ENCODE results near the gene NAP1L4. TPM values are rescaled to one million over a fixed set of nuclear protein-coding genes. Genes with fewer than 3 reads are reported as not detected.

The NAP1L4 gene
- total and polyA plus RNA-seq, 3 experiments from 2014 or later = 163 to 280 (median 273) TPM

- Histone ChIP-seq H3K36me3 (ENCODE audit: insufficient read depth, low read length) (peaks cover 92% of the 10 kb centered on the region), H3K4me3 (ENCODE audit: low read length) (no peak overlapping the region), H3K4me1 (ENCODE audit: insufficient read depth, low read length) (no peaks in the 10 kb centered on the region), H3K9me3 (ENCODE audit: low read length) (no peaks in the 10 kb centered on the region), H3K27ac (ENCODE audit: low read depth, low read length) (no peak overlapping the region), H3K27me3 (ENCODE audit: insufficient read depth, low read length, poor library complexity, severe bottlenecking) (no peaks in the 10 kb centered on the region)
- CTCF ChIA-PET = interaction anchor here (1.5 to 1.6 kb wide), 3 partner anchors 14 to 435 kb away, joined by 3 to 4 read pairs (median 3); no protein-coding TSS in a partner anchor
- no peaks in the 10 kb centered on the region for H3K27me3 Mint-ChIP-seq
- no peak overlapping the region for H3K27ac Mint-ChIP-seq
- DNase-seq = no peak
- H3K4me3 Mint-ChIP-seq = no peak overlapping the region
- H3K4me1 Mint-ChIP-seq = peaks cover 16 to 45% (median 22%) of the 10 kb centered on the region in 3 donors
- POLR2A ChIA-PET = no interaction called here
- no peaks in the 10 kb centered on the region for H3K9me3 Mint-ChIP-seq
- peaks cover 23 to 98% (median 44%) of the 10 kb centered on the region in 3 donors for H3K36me3 Mint-ChIP-seq
Measured at GRCh38 chr11:2968341-2968900, 23.7 kb downstream of the NAP1L4 start.

GRCh38 chr11:2964782-2965181, 27.3 kb downstream of the NAP1L4 start:
- Mint-ChIP-seq H3K36me3 (peaks cover 20 to 96% (median 46%) of the 10 kb centered on the region in 3 donors), H3K9me3 (no peaks in the 10 kb centered on the region), H3K27me3 (no peaks in the 10 kb centered on the region), H3K4me1 (peaks cover 20 to 49% (median 47%) of the 10 kb centered on the region in 3 donors), H3K27ac (peak overlapping the region in 2 of 8 donors; percentile 27 to 54), H3K4me3 (no peak overlapping the region)
- Histone ChIP-seq H3K4me3 (ENCODE audit: low read length) (no peak overlapping the region), H3K27me3 (ENCODE audit: insufficient read depth, low read length, poor library complexity, severe bottlenecking) (no peaks in the 10 kb centered on the region), H3K9me3 (ENCODE audit: low read length) (no peaks in the 10 kb centered on the region), H3K4me1 (ENCODE audit: insufficient read depth, low read length) (no peaks in the 10 kb centered on the region), H3K27ac (ENCODE audit: low read depth, low read length) (no peak overlapping the region), H3K36me3 (ENCODE audit: insufficient read depth, low read length) (peaks cover 80% of the 10 kb centered on the region)
- CTCF ChIA-PET = no interaction called here
- DNase-seq = no peak
- POLR2A ChIA-PET = no interaction called here

DNA sequence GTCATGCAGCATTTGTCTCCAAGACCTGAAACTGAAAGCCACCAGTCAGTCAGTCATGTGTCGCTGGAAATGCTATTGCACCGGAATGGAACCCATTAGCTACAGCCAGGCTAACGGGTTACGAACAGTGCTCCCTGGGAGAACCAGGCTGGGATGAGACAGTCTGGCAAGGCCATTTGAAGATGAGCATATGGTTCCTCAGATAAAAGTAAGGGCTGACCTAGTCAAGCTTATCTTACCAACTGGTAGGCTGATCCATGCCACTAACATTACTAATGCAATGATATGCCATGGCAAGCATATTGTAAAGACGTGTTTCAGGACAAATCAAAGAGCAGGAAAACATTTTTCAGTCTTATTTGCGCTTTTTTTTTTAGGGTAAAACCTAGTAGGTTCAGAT, 28.4 kb downstream of the NAP1L4 start:
- Histone ChIP-seq H3K36me3 (ENCODE audit: insufficient read depth, low read length) (peaks cover 81% of the 10 kb centered on the region), H3K4me3 (ENCODE audit: low read length) (no peak overlapping the region), H3K27me3 (ENCODE audit: insufficient read depth, low read length, poor library complexity, severe bottlenecking) (no peaks in the 10 kb centered on the region), H3K9me3 (ENCODE audit: low read length) (no peaks in the 10 kb centered on the region), H3K4me1 (ENCODE audit: insufficient read depth, low read length) (no peaks in the 10 kb centered on the region), H3K27ac (ENCODE audit: low read depth, low read length) (no peak overlapping the region)
- Mint-ChIP-seq H3K27me3 (no peaks in the 10 kb centered on the region), H3K4me3 (no peak overlapping the region), H3K9me3 (no peaks in the 10 kb centered on the region), H3K36me3 (peaks cover 19 to 96% (median 53%) of the 10 kb centered on the region in 3 donors), H3K4me1 (peaks cover 20 to 48% (median 47%) of the 10 kb centered on the region in 3 donors), H3K27ac (peak overlapping the region in 2 of 8 donors; percentile 26)
- CTCF ChIA-PET = interaction anchor here (0.7 kb wide), 1 partner anchor 58 kb away, joined by 4 read pairs; no protein-coding TSS in a partner anchor
- POLR2A ChIA-PET = no interaction called here
- no peak for DNase-seq

- Histone ChIP-seq H3K4me3 (ENCODE audit: low read length) (no peak overlapping the region), H3K36me3 (ENCODE audit: insufficient read depth, low read length) (peaks cover 81% of the 10 kb centered on the region), H3K4me1 (ENCODE audit: insufficient read depth, low read length) (no peaks in the 10 kb centered on the region), H3K9me3 (ENCODE audit: low read length) (no peaks in the 10 kb centered on the region), H3K27me3 (ENCODE audit: insufficient read depth, low read length, poor library complexity, severe bottlenecking) (no peaks in the 10 kb centered on the region), H3K27ac (ENCODE audit: low read depth, low read length) (no peak overlapping the region)
- DNase-seq = no peak
- peaks cover 20 to 48% (median 47%) of the 10 kb centered on the region in 3 donors for H3K4me1 Mint-ChIP-seq
- no peak overlapping the region for H3K4me3 Mint-ChIP-seq
- no peaks in the 10 kb centered on the region for H3K27me3 Mint-ChIP-seq
- CTCF ChIA-PET = interaction anchor here (0.7 kb wide), 1 partner anchor 58 kb away, joined by 4 read pairs; no protein-coding TSS in a partner anchor
- H3K9me3 Mint-ChIP-seq = no peaks in the 10 kb centered on the region
- POLR2A ChIA-PET = no interaction called here
- peaks cover 21 to 96% (median 50%) of the 10 kb centered on the region in 3 donors for H3K36me3 Mint-ChIP-seq
- peak overlapping the region in 1 of 8 donors; percentile 63 for H3K27ac Mint-ChIP-seq
Measured at GRCh38 chr11:2963112-2963754, 28.9 kb downstream of the NAP1L4 start.

GRCh38 chr11:2961080-2961479, 31.0 kb downstream of the NAP1L4 start:
- ChIA-PET CTCF (interaction anchor here (1.4 kb wide), 1 partner anchor 60 kb away, joined by 4 read pairs; no protein-coding TSS in a partner anchor), POLR2A (no interaction called here)
- no peak for DNase-seq
- H3K27me3 ChIP-seq (ENCODE audit: insufficient read depth, low read length, poor library complexity, severe bottlenecking) = no peaks in the 10 kb centered on the region
- H3K9me3 ChIP-seq (ENCODE audit: low read length) = no peaks in the 10 kb centered on the region
- H3K4me3 Mint-ChIP-seq = no peak overlapping the region
- peaks cover 82% of the 10 kb centered on the region for H3K36me3 ChIP-seq (ENCODE audit: insufficient read depth, low read length)
- H3K4me1 ChIP-seq (ENCODE audit: insufficient read depth, low read length) = no peaks in the 10 kb centered on the region
- no peaks in the 10 kb centered on the region for H3K9me3 Mint-ChIP-seq
- no peak overlapping the region for H3K4me3 ChIP-seq (ENCODE audit: low read length)
- H3K27me3 Mint-ChIP-seq = no peaks in the 10 kb centered on the region
- no peak overlapping the region for H3K27ac ChIP-seq (ENCODE audit: low read depth, low read length)
- H3K27ac Mint-ChIP-seq = peak overlapping the region in 3 of 8 donors; percentile 22 to 68 (median 33)
- peaks cover 11 to 39% (median 39%) of the 10 kb centered on the region in 3 donors for H3K4me1 Mint-ChIP-seq
- H3K36me3 Mint-ChIP-seq = peaks cover 13 to 95% (median 41%) of the 10 kb centered on the region in 3 donors

DNA sequence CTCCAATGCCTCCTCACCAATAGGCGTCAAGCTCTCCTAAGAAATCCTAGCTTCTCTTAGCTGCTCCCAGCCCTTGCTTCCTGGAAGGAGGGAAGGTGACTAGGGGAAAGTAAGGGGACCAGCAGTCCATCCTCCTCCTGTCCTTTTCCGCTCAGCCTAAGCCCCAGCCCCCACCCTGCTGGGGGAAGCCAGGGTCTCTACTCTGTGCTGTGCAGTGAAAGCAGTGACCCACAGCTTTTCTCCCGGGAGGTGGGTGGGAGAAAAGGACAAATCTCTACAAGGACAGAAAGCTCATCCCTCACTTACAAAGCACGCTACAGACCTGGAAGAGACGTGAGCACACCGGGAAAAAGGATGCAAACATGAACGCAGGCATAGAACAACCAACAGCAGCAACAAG, 32.0 kb downstream of the NAP1L4 start:
- H3K4me1 Mint-ChIP-seq = peaks cover 11 to 34% (median 34%) of the 10 kb centered on the region in 3 donors
- H3K27ac Mint-ChIP-seq = no peak overlapping the region
- ChIA-PET POLR2A (interaction anchor here (1.1 kb wide), 1 partner anchor 55 kb away, joined by 3 read pairs; no protein-coding TSS in a partner anchor), CTCF (interaction anchor here (1.4 kb wide), 1 partner anchor 61 kb away, joined by 4 read pairs; no protein-coding TSS in a partner anchor)
- no peak for DNase-seq
- H3K9me3 Mint-ChIP-seq = no peaks in the 10 kb centered on the region
- no peaks in the 10 kb centered on the region for H3K9me3 ChIP-seq (ENCODE audit: low read length)
- H3K36me3 ChIP-seq (ENCODE audit: insufficient read depth, low read length) = peaks cover 82% of the 10 kb centered on the region
- H3K4me1 ChIP-seq (ENCODE audit: insufficient read depth, low read length) = no peaks in the 10 kb centered on the region
- H3K27ac ChIP-seq (ENCODE audit: low read depth, low read length) = no peak overlapping the region
- H3K27me3 ChIP-seq (ENCODE audit: insufficient read depth, low read length, poor library complexity, severe bottlenecking) = no peaks in the 10 kb centered on the region
- H3K4me3 ChIP-seq (ENCODE audit: low read length) = no peak overlapping the region
- peaks cover 12 to 95% (median 41%) of the 10 kb centered on the region in 3 donors for H3K36me3 Mint-ChIP-seq
- no peak overlapping the region for H3K4me3 Mint-ChIP-seq
- no peaks in the 10 kb centered on the region for H3K27me3 Mint-ChIP-seq

- no peaks in the 10 kb centered on the region for H3K27me3 Mint-ChIP-seq
- ChIA-PET CTCF (interaction anchor here (1.6 kb wide), 1 partner anchor 17 kb away, joined by 5 read pairs; no protein-coding TSS in a partner anchor), POLR2A (no interaction called here)
Measured at GRCh38 chr11:2958251-2958650, 33.9 kb downstream of the NAP1L4 start.

GRCh38 chr11:2955906-2956476, 36.1 kb downstream of the NAP1L4 start:
- ChIA-PET POLR2A (no interaction called here), CTCF (no interaction called here)
- Histone ChIP-seq H3K9me3 (ENCODE audit: low read length) (no peaks in the 10 kb centered on the region), H3K27ac (ENCODE audit: low read depth, low read length) (no peak overlapping the region), H3K4me1 (ENCODE audit: insufficient read depth, low read length) (no peaks in the 10 kb centered on the region), H3K27me3 (ENCODE audit: insufficient read depth, low read length, poor library complexity, severe bottlenecking) (no peaks in the 10 kb centered on the region), H3K36me3 (ENCODE audit: insufficient read depth, low read length) (peaks cover 89% of the 10 kb centered on the region), H3K4me3 (ENCODE audit: low read length) (no peak overlapping the region)
- Mint-ChIP-seq H3K27ac (peak overlapping the region in 4 of 8 donors; percentile 34 to 75 (median 50)), H3K27me3 (no peaks in the 10 kb centered on the region), H3K36me3 (peaks cover 7 to 98% (median 37%) of the 10 kb centered on the region in 3 donors), H3K4me1 (peaks cover 12 to 33% (median 20%) of the 10 kb centered on the region in 3 donors), H3K9me3 (no peaks in the 10 kb centered on the region), H3K4me3 (no peak overlapping the region)
- no peak for DNase-seq

More at GRCh38 chr11:2958251-2958650, 33.9 kb downstream of the NAP1L4 start:
- no peak overlapping the region for H3K4me3 Mint-ChIP-seq
- no peaks in the 10 kb centered on the region for H3K27me3 ChIP-seq (ENCODE audit: insufficient read depth, low read length, poor library complexity, severe bottlenecking)
- DNase-seq = no peak
- no peaks in the 10 kb centered on the region for H3K4me1 ChIP-seq (ENCODE audit: insufficient read depth, low read length)
- peaks cover 77% of the 10 kb centered on the region for H3K36me3 ChIP-seq (ENCODE audit: insufficient read depth, low read length)
- H3K36me3 Mint-ChIP-seq = peaks cover 7 to 95% (median 39%) of the 10 kb centered on the region in 3 donors
- H3K4me1 Mint-ChIP-seq = peaks cover 11 to 26% (median 23%) of the 10 kb centered on the region in 3 donors
- H3K4me3 ChIP-seq (ENCODE audit: low read length) = no peak overlapping the region
- no peak overlapping the region for H3K27ac Mint-ChIP-seq
- H3K9me3 Mint-ChIP-seq = no peaks in the 10 kb centered on the region
- H3K27ac ChIP-seq (ENCODE audit: low read depth, low read length) = no peak overlapping the region
- H3K9me3 ChIP-seq (ENCODE audit: low read length) = no peaks in the 10 kb centered on the region

Measured in CD8-positive, alpha-beta memory T cell (primary cell).